CD14-positive monocyte (primary cell): Measurements from ENCODE around the gene SPZ1. TPM values are rescaled to one million over a fixed set of nuclear protein-coding genes. Genes with fewer than 3 reads are reported as not detected.

Source experiments
- DNase-seq, 3 donors: peaks; one replicate each; pipeline ENCODE4 v3.0.0-alpha.2; 2011 to 2022
- H2AFZ ChIP-seq: 2 replicates; pipeline ENCODE4 v1.6.0; 2012; ENCODE audit warnings: mild to moderate bottlenecking, low read depth, low read length, inconsistent platforms; ENCODE audit not compliant: insufficient read depth, poor library complexity, severe bottlenecking
- H3K27ac ChIP-seq, 2 donors: 1 replicate in 1 of 2; 2 replicates in 1 of 2; pipeline ENCODE4 v1.5.1; 2012 to 2013; ENCODE audit warnings: low read length in 2 of 2, control low read depth in 1 of 2, inconsistent platforms in 1 of 2, low read depth in 1 of 2, mild to moderate bottlenecking in 1 of 2
- H3K27me3 ChIP-seq, 2 donors: one replicate each; pipeline versions ENCODE4 v1.6.0 to v1.6.1; 2011 to 2013; ENCODE audit warnings: low read length in 2 of 2; ENCODE audit not compliant: control insufficient read depth in 2 of 2, insufficient read depth in 2 of 2
- H3K36me3 ChIP-seq, 2 donors: replicated peaks in 1 of 2; 1 replicate in 1 of 2; 2 replicates in 1 of 2; pipeline versions ENCODE4 v1.5.1 to v1.6.1; 2012 to 2013; ENCODE audit warnings: low read length in 2 of 2, control low read depth in 1 of 2, inconsistent platforms in 1 of 2, mild to moderate bottlenecking in 1 of 2; ENCODE audit not compliant: insufficient read depth in 2 of 2, control insufficient read depth in 1 of 2
- H3K4me1 ChIP-seq, 2 donors: 1 replicate in 1 of 2; 2 replicates in 1 of 2; pipeline versions ENCODE4 v1.5.1 to v1.6.1; 2012 to 2013; ENCODE audit warnings: low read length in 2 of 2, control low read depth in 1 of 2, inconsistent platforms in 1 of 2, mild to moderate bottlenecking in 1 of 2, moderate library complexity in 1 of 2; ENCODE audit not compliant: insufficient read depth in 2 of 2, control insufficient read depth in 1 of 2
- H3K4me2 ChIP-seq: replicated peaks from 2 replicates; pipeline ENCODE3; 2012; ENCODE audit warnings: low read length, moderate library complexity, mild to moderate bottlenecking; ENCODE audit not compliant: poor library complexity, severe bottlenecking; ENCODE audit errors: extremely low read depth
- H3K4me3 ChIP-seq, 3 experiments: fragments of 200-600 bp in 1 of 3; sonication (generic) in 1 of 3; replicated peaks in 1 of 3; 1 replicate in 2 of 3; 2 replicates in 1 of 3; pipeline ENCODE4 v1.5.1; 2011 to 2013; ENCODE audit warnings: low read length in 3 of 3, mild to moderate bottlenecking in 3 of 3, control low read depth in 2 of 3, low read depth in 2 of 3, inconsistent platforms in 1 of 3, moderate library complexity in 1 of 3
- H3K79me2 ChIP-seq: 2 replicates; pipeline ENCODE4 v1.6.0; 2012; ENCODE audit warnings: mild to moderate bottlenecking, control low read depth, inconsistent platforms, low read length, moderate library complexity; ENCODE audit not compliant: insufficient read depth
- H3K9ac ChIP-seq: 2 replicates; pipeline ENCODE4 v1.6.0; 2017; ENCODE audit warnings: low read length, mild to moderate bottlenecking; ENCODE audit not compliant: insufficient read depth, poor library complexity, severe bottlenecking
- H3K9me3 ChIP-seq, 2 donors: replicated peaks in 1 of 2; 1 replicate in 1 of 2; 2 replicates in 1 of 2; pipeline versions ENCODE4 v1.5.1 to v1.6.1; 2012 to 2013; ENCODE audit warnings: low read length in 2 of 2, control low read depth in 1 of 2; ENCODE audit not compliant: control insufficient read depth in 1 of 2, insufficient read depth in 1 of 2
- H4K20me1 ChIP-seq: 2 replicates; pipeline ENCODE4 v1.6.0; 2012; ENCODE audit warnings: mild to moderate bottlenecking, low read length, control low read depth, moderate library complexity; ENCODE audit not compliant: insufficient read depth
- H3K27ac Mint-ChIP-seq, 7 donors: one replicate each; pipeline ENCODE4 v1.8.0; 2020; ENCODE audit warnings: mild to moderate bottlenecking in 7 of 7, mixed read lengths in 7 of 7, moderate library complexity in 6 of 7, inconsistent platforms in 2 of 7
- H3K27me3 Mint-ChIP-seq, 3 donors: one replicate each; pipeline ENCODE4 v1.8.0; 2021 to 2022; ENCODE audit warnings: low read depth in 3 of 3, mild to moderate bottlenecking in 3 of 3, mixed read lengths in 3 of 3, moderate library complexity in 3 of 3, inconsistent platforms in 1 of 3
- H3K36me3 Mint-ChIP-seq, 2 donors: one replicate each; pipeline ENCODE4 v1.8.0; 2020; ENCODE audit warnings: mixed read lengths in 2 of 2, inconsistent platforms in 1 of 2, mild to moderate bottlenecking in 1 of 2
- H3K4me1 Mint-ChIP-seq: one replicate; pipeline ENCODE4 v1.8.0; 2020; ENCODE audit warnings: mild to moderate bottlenecking, mixed read lengths
- H3K4me3 Mint-ChIP-seq, 2 donors: one replicate each; pipeline ENCODE4 v1.8.0; 2020; ENCODE audit warnings: mild to moderate bottlenecking in 2 of 2, mixed read lengths in 2 of 2, moderate library complexity in 1 of 2
- H3K9me3 Mint-ChIP-seq, 7 donors: one replicate each; pipeline ENCODE4 v1.8.0; 2020 to 2022; ENCODE audit warnings: mixed read lengths in 7 of 7, mild to moderate bottlenecking in 6 of 7, moderate library complexity in 6 of 7, inconsistent platforms in 2 of 7
- WGBS: methylation state at CpG from one replicate; pipeline ENCODE4 v1.1.5; 2013; ENCODE audit warnings: missing lambda C conversion rate; ENCODE audit not compliant: insufficient coverage; 5-methylcytosine and 5-hydroxymethylcytosine counted together
- intact Hi-C, 2 donors: fragments of 100-400 bp; cut with micrococcal nuclease; formaldehyde crosslinking; loops; one replicate each; pipeline versions ENCODE4 v1.15.0 to v1.15.1; 2023
- polyA plus RNA-seq, 3 donors: library from polyadenylated mRNA; depleted of rRNA in 1 of 3; unstranded in 2 of 3; stranded (reverse) in 1 of 3; fragments of 300-500 nt in 2 of 3; fragments of >200 nt in 1 of 3; fragmentation: Illumina TruSeq in 2 of 3; gene quantifications; 1 replicate in 2 of 3; 2 replicates in 1 of 3; pipeline ENCODE4 v1.2.3, GENCODE V29; 2012 to 2021
- TF ChIP-seq, protein P1 (sequence below): fragments of 200-600 bp; IDR thresholded peaks from one replicate; pipeline ENCODE4 v1.8.0; 2022; ENCODE audit warnings: antibody characterized with exemption, mild to moderate bottlenecking

The SPZ1 gene
- polyA plus RNA-seq, 3 donors, result not detected

DNA sequence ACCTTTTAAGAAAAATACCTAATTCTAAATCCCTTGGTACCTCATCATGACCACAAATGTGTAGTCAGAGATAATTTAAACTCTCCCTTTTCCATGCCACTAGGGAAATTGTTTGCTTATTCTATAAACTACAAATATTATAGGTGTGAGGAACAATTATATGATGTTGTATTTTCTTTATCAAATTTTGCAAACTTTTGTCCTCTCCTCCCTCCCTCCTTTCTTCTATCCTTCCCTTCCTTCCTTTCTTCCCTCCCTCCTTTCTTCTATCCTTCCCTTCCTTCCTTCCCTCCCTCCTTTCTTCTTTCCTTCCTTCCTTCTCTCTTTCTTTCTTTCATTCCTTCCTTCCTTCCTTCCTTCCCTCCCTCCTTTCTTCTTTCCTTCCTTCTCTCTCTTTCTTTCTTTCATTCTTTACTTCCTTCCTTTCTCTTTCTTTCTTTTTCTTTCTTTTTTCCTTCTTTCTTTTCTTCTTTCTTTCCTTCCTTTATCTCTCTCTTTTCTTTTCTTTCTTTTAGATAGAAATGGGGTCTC lies 41.2 kb downstream of the SPZ1 start:
- peak overlapping the region in 1 of 7 donors; percentile 42 for H3K27ac Mint-ChIP-seq
- Histone ChIP-seq H4K20me1 (no peaks in the 10 kb centered on the region), H3K4me3 (no peak overlapping the region), H3K4me1 (peaks cover 2 to 3% of the 10 kb centered on the region in 2 donors), H3K36me3 (no peaks in the 10 kb centered on the region), H3K79me2 (no peaks in the 10 kb centered on the region), H3K27me3 (no peaks in the 10 kb centered on the region), H2AFZ (no peak overlapping the region), H3K27ac (no peak overlapping the region), H3K9me3 (no peaks in the 10 kb centered on the region), H3K9ac (no peak overlapping the region), H3K4me2 (no peak overlapping the region)
- TF ChIP-seq, protein P1, sequence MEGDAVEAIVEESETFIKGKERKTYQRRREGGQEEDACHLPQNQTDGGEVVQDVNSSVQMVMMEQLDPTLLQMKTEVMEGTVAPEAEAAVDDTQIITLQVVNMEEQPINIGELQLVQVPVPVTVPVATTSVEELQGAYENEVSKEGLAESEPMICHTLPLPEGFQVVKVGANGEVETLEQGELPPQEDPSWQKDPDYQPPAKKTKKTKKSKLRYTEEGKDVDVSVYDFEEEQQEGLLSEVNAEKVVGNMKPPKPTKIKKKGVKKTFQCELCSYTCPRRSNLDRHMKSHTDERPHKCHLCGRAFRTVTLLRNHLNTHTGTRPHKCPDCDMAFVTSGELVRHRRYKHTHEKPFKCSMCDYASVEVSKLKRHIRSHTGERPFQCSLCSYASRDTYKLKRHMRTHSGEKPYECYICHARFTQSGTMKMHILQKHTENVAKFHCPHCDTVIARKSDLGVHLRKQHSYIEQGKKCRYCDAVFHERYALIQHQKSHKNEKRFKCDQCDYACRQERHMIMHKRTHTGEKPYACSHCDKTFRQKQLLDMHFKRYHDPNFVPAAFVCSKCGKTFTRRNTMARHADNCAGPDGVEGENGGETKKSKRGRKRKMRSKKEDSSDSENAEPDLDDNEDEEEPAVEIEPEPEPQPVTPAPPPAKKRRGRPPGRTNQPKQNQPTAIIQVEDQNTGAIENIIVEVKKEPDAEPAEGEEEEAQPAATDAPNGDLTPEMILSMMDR, result no peak
- peaks cover 0 to 2% (median 2%) of the 10 kb centered on the region in 3 donors for H3K27me3 Mint-ChIP-seq
- no peak overlapping the region for H3K4me3 Mint-ChIP-seq
- DNase-seq, result no peak
- peaks cover 7% of the 10 kb centered on the region for H3K4me1 Mint-ChIP-seq
- H3K36me3 Mint-ChIP-seq, result no peaks in the 10 kb centered on the region
- intact Hi-C loops, result no loop called here
- peaks cover 0 to 3% (median 0%) of the 10 kb centered on the region in 7 donors for H3K9me3 Mint-ChIP-seq

DNA sequence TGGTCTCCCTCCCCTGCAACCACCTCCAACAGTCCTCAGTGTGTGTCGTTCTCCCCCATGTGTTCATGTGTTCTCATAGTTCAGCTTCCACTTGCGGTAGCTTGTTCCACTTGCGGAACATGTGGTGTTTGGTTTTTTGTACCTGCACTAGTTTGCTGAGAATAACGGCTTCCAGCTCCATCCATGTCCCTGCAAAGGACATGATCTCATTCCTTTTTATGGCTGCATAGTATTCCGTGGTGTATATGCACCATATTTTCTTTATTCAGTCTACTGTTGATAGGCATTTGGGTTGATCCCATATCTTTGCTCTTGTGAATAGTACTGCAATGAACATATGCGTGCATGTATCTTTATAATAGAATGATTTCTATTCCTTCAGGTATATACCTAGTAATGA lies 45.1 kb downstream of the SPZ1 start:
- TF ChIP-seq, protein P1, result no peak
- peaks cover 0 to 3% (median 0%) of the 10 kb centered on the region in 7 donors for H3K9me3 Mint-ChIP-seq
- peaks cover 2 to 4% (median 2%) of the 10 kb centered on the region in 3 donors for H3K27me3 Mint-ChIP-seq
- H3K4me3 Mint-ChIP-seq, result no peak overlapping the region
- 100% methylated on average over 3 of the region's 6 CpGs for WGBS
- no peaks in the 10 kb centered on the region for H3K9me3 ChIP-seq
- H3K27ac ChIP-seq, result no peak overlapping the region
- no peaks in the 10 kb centered on the region for H3K79me2 ChIP-seq
- no peaks in the 10 kb centered on the region for H3K27me3 ChIP-seq
- H3K4me2 ChIP-seq, result no peak overlapping the region
- DNase-seq, result no peak
- H3K27ac Mint-ChIP-seq, result no peak overlapping the region
- H3K4me1 Mint-ChIP-seq, result peaks cover under 1% of the 10 kb centered on the region
- no peaks in the 10 kb centered on the region for H3K36me3 Mint-ChIP-seq
- no peaks in the 10 kb centered on the region for H3K36me3 ChIP-seq
- H3K4me3 ChIP-seq, result no peak overlapping the region
- H2AFZ ChIP-seq, result no peak overlapping the region
- H3K4me1 ChIP-seq, result peaks cover 0 to under 1% of the 10 kb centered on the region in 2 donors
- H4K20me1 ChIP-seq, result no peaks in the 10 kb centered on the region
- intact Hi-C loops, result no loop called here
- no peak overlapping the region for H3K9ac ChIP-seq
